A673 (cell line): ENCODE data around the gene LGMN. TPM values are rescaled to one million over a fixed set of nuclear protein-coding genes. Genes with fewer than 3 reads are reported as not detected.

ENCODE experiments used
- BruUV-seq: library from RNA; stranded (reverse); fragments of 400-500 nt; replicated peaks from 2 replicates; lab custom pipeline; 2021; lab: Mats Ljungman, UMichigan
- CTCF ChIA-PET: fragments of 300-600 bp; sonication (Branson Sonifier 250); formaldehyde crosslinking; loops from one replicate; lab custom pipeline; 2022; ENCODE audit warnings: antibody characterized with exemption; lab: Charles Lee
- POLR2A ChIA-PET: fragments of 300-600 bp; sonication (Branson Sonifier 250); formaldehyde crosslinking; loops from one replicate; lab custom pipeline; 2022; ENCODE audit warnings: antibody characterized with exemption; ENCODE audit not compliant: low non-redundant PET; lab: Charles Lee
- DNase-seq: peaks from one replicate; pipeline ENCODE4 v3.0.0-alpha.2; 2015; ENCODE audit warnings: low spot score
- H3K27ac ChIP-seq: fragments of 200-600 bp; sonication (generic); 2 replicates; pipeline ENCODE4 v1.5.1; 2016; ENCODE audit warnings: mixed run types, low read depth, mild to moderate bottlenecking, mixed read lengths, antibody characterized with exemption, low read length; ENCODE audit not compliant: poor library complexity, severe bottlenecking
- H3K27me3 ChIP-seq: fragments of 200-600 bp; sonication (generic); replicated peaks from 2 replicates; pipeline ENCODE4 v1.6.1; 2017; ENCODE audit warnings: mixed run types, low read depth, mild to moderate bottlenecking, mixed read lengths, antibody characterized with exemption, low read length; ENCODE audit not compliant: insufficient read depth, poor library complexity
- H3K36me3 ChIP-seq: fragments of 200-600 bp; sonication (generic); 2 replicates; pipeline ENCODE4 v1.6.1; 2016; ENCODE audit warnings: mixed run types, mild to moderate bottlenecking, mixed read lengths, antibody characterized with exemption, low read length; ENCODE audit not compliant: insufficient read depth, poor library complexity, severe bottlenecking
- H3K4me1 ChIP-seq: fragments of 200-600 bp; sonication (generic); 2 replicates; pipeline ENCODE4 v1.6.1; 2017; ENCODE audit warnings: mixed run types, mild to moderate bottlenecking, mixed read lengths, antibody characterized with exemption, low read length; ENCODE audit not compliant: insufficient read depth, poor library complexity, severe bottlenecking
- H3K4me3 ChIP-seq: fragments of 200-600 bp; sonication (generic); 2 replicates; pipeline ENCODE4 v1.5.1; 2016; ENCODE audit warnings: low read depth, mixed run types, mild to moderate bottlenecking, mixed read lengths, low read length; ENCODE audit not compliant: poor library complexity, severe bottlenecking
- H3K9me3 ChIP-seq: fragments of 200-600 bp; sonication (generic); 2 replicates; pipeline ENCODE4 v1.6.1; 2016; ENCODE audit warnings: mixed run types, low read depth, mild to moderate bottlenecking, mixed read lengths, antibody characterized with exemption, low read length; ENCODE audit not compliant: poor library complexity, severe bottlenecking
- CTCF ChIP-seq: fragments of 300-800, 200-600 bp; sonication (generic); conservative IDR thresholded peaks from 2 replicates; pipeline ENCODE4 v1.5.1; 2017; ENCODE audit warnings: low read depth, mild to moderate bottlenecking, antibody characterized with exemption, low read length, moderate library complexity, mixed read lengths
- EZH2 ChIP-seq: fragments of 200-600 bp; sonication (generic); IDR thresholded peaks from 2 replicates; pipeline ENCODE4 v1.6.1; 2017; ENCODE audit warnings: borderline replicate concordance, low read depth, mild to moderate bottlenecking, mixed read lengths, antibody characterized with exemption, low read length; ENCODE audit not compliant: poor library complexity, severe bottlenecking
- intact Hi-C: fragments of 100-400 bp; cut with micrococcal nuclease; formaldehyde crosslinking; loops from one replicate; pipeline ENCODE4 v1.10.0; 2022; ENCODE audit not compliant: unreplicated experiment
- total RNA-seq: library from RNA; stranded (reverse); gene quantifications from 2 replicates; pipeline ENCODE4 v1.2.3, GENCODE V29; 2021

LGMN gene
- total RNA-seq, 1 experiment from 2014 or later, result 34.6 TPM

- H3K4me1 ChIP-seq, result no peaks in the 10 kb centered on the region
- POLR2A ChIA-PET, result no interaction called here
- H3K36me3 ChIP-seq, result no peaks in the 10 kb centered on the region
- H3K27me3 ChIP-seq, result no peaks in the 10 kb centered on the region
- no peak for TF ChIP-seq EZH2
- TF ChIP-seq CTCF, result no peak
- DNase-seq, result no peak
- intact Hi-C loops, result no loop called here
- H3K27ac ChIP-seq, result no peak overlapping the region
- CTCF ChIA-PET, result no interaction called here
- BruUV-seq, result no TSS peak
- H3K9me3 ChIP-seq, result no peaks in the 10 kb centered on the region
- H3K4me3 ChIP-seq, result no peak overlapping the region
Observed at GRCh38 chr14:92698393-92698792, 50.0 kb downstream of the LGMN start.

- DNase-seq, result no peak
- ChIA-PET POLR2A (no interaction called here), CTCF (interaction anchor here (0.6 kb wide), 1 partner anchor 107 kb away, joined by 6 read pairs; no protein-coding TSS in a partner anchor)
- no peak overlapping the region for H3K27ac ChIP-seq
- BruUV-seq, result no TSS peak
- no peak overlapping the region for H3K4me3 ChIP-seq
- H3K9me3 ChIP-seq, result no peaks in the 10 kb centered on the region
- TF ChIP-seq EZH2, result no peak
- TF ChIP-seq CTCF, result no peak
- H3K27me3 ChIP-seq, result no peaks in the 10 kb centered on the region
- no peaks in the 10 kb centered on the region for H3K36me3 ChIP-seq
- intact Hi-C loops, result no loop called here
- H3K4me1 ChIP-seq, result no peaks in the 10 kb centered on the region
Observed at GRCh38 chr14:92696366-92696765, 52.1 kb downstream of the LGMN start.

GRCh38 chr14:92695562-92695961 lies 52.9 kb downstream of the LGMN start:
- POLR2A ChIA-PET, result no interaction called here

More at GRCh38 chr14:92695562-92695961, 52.9 kb downstream of the LGMN start:
- Histone ChIP-seq H3K27ac (no peak overlapping the region), H3K36me3 (no peaks in the 10 kb centered on the region), H3K9me3 (no peaks in the 10 kb centered on the region), H3K4me3 (no peak overlapping the region), H3K4me1 (no peaks in the 10 kb centered on the region), H3K27me3 (no peaks in the 10 kb centered on the region)
- CTCF ChIA-PET, result interaction anchor here (0.7 kb wide), 1 partner anchor 389 kb away, joined by 4 read pairs; no protein-coding TSS in a partner anchor
- intact Hi-C loops, result no loop called here
- no peak for TF ChIP-seq EZH2
- TF ChIP-seq CTCF, result no peak
- no TSS peak for BruUV-seq
- no peak for DNase-seq
